Spleen (tissue), 11 donors: Measurements from ENCODE around the gene PPP1R16B. TPM values are rescaled to one million over a fixed set of nuclear protein-coding genes. Genes with fewer than 3 reads are reported as not detected.

Experiments used
- DNase-seq: peaks from one replicate; pipeline ENCODE4 v3.0.0-alpha.2; 2020
- H3K27ac ChIP-seq, 8 donors: fragments of 200-600 bp; sonication (generic) in 7 of 8; 1 replicate in 4 of 8; 2 replicates in 4 of 8; pipeline versions ENCODE4 v1.5.0 to v1.8.0; 2016 to 2021; ENCODE audit warnings: inconsistent platforms in 4 of 8, mild to moderate bottlenecking in 4 of 8, moderate library complexity in 1 of 8
- H3K27me3 ChIP-seq, 7 donors: fragments of 200-600 bp; sonication (generic) in 6 of 7; replicated peaks in 1 of 7; 1 replicate in 4 of 7; 2 replicates in 3 of 7; pipeline versions ENCODE4 v1.5.0 to v1.8.0; 2016 to 2021; ENCODE audit warnings: inconsistent platforms in 3 of 7, mild to moderate bottlenecking in 1 of 7
- H3K36me3 ChIP-seq, 6 donors: fragments of 200-600 bp; sonication (generic) in 5 of 6; 1 replicate in 4 of 6; 2 replicates in 2 of 6; pipeline versions ENCODE4 v1.5.0 to v1.8.0; 2016 to 2021; ENCODE audit warnings: inconsistent platforms in 2 of 6
- H3K4me1 ChIP-seq, 6 donors: fragments of 200-600 bp; sonication (generic) in 5 of 6; 1 replicate in 3 of 6; 2 replicates in 3 of 6; pipeline versions ENCODE4 v1.5.0 to v1.8.0; 2016 to 2021; ENCODE audit warnings: inconsistent platforms in 3 of 6
- H3K4me3 ChIP-seq, 8 donors: fragments of 200-600 bp; sonication (generic) in 7 of 8; 1 replicate in 4 of 8; 2 replicates in 4 of 8; pipeline versions ENCODE4 v1.5.0 to v1.8.0; 2016 to 2021; ENCODE audit warnings: inconsistent platforms in 4 of 8, mild to moderate bottlenecking in 4 of 8, moderate library complexity in 2 of 8
- H3K9me3 ChIP-seq, 8 donors: fragments of 200-600 bp; sonication (generic) in 7 of 8; 1 replicate in 4 of 8; 2 replicates in 4 of 8; pipeline versions ENCODE4 v1.5.0 to v1.8.0; 2016 to 2021; ENCODE audit warnings: inconsistent platforms in 4 of 8
- POLR2A ChIP-seq, 3 donors: fragments of 450-650 bp; IDR thresholded peaks; one replicate each; pipeline ENCODE4 v1.5.1; 2017; ENCODE audit warnings: antibody characterized with exemption in 3 of 3, mild to moderate bottlenecking in 1 of 3
- POLR2AphosphoS5 ChIP-seq, 3 donors: sonication (generic); formaldehyde crosslinking; IDR thresholded peaks; one replicate each; pipeline ENCODE4 v1.5.1; 2017; ENCODE audit warnings: antibody characterized with exemption in 3 of 3
- WGBS, 5 donors: extraction: QIAGEN DNeasy Blood & Tissue Kit in 3 of 5; methylation state at CpG; one replicate each; pipeline versions ENCODE4 v1.1.5 to v1.1.7; 2013 to 2018; 5-methylcytosine and 5-hydroxymethylcytosine counted together
- intact Hi-C: fragments of 100-400 bp; cut with DNase I; formaldehyde crosslinking; loops from one replicate; pipeline ENCODE4 v1.15.0; 2023; ENCODE audit warnings: low total_unique reads
- polyA plus RNA-seq, 3 donors: library from polyadenylated mRNA; stranded (reverse); fragments of 200-250 nt; gene quantifications; one replicate each; pipeline ENCODE4 v1.2.1, GENCODE V29; 2013
- total RNA-seq, 7 donors: library from RNA; depleted of rRNA in 3 of 7; stranded (reverse); fragments of >200 nt in 3 of 7; fragmentation: NEBNext Ultra II Directional in 4 of 7; extraction: Animal tissue kit (Norgen Biotek cat#: 25700) in 4 of 7; gene quantifications; one replicate each; pipeline versions ENCODE4 v1.1.0 to v1.2.1, GENCODE V29; 2016 to 2021
- TF ChIP-seq, protein P1 (sequence below), 11 experiments: fragments of 200-600 bp in 7 of 11; fragments of 450-650 bp in 4 of 11; sonication (generic) in 4 of 11; IDR thresholded peaks in 8 of 11; conservative IDR thresholded peaks in 3 of 11; 1 replicate in 7 of 11; 2 replicates in 4 of 11; pipeline versions ENCODE4 v1.4.0 to v1.8.0; 2016 to 2021; ENCODE audit warnings: antibody characterized with exemption in 11 of 11, inconsistent platforms in 4 of 11, mild to moderate bottlenecking in 1 of 11
- donor health status: healthy with polysubstance abuse.
- donor health status: DM: no; HTN: no; CAD: no; lungs with moderate emphysema.
- donor health status: DM: no; HTN: no; CAD: no.
- donor health status: Bipolar disorder and iron deficiency.
- donor health status: healthy.
- donor health status: DM: no; HTN: no; CAD: no.
- donor health status: DM: yes; HTN: yes; CAD: no.

The PPP1R16B gene
- total and polyA plus RNA-seq, 10 donors: 16.0 to 66.0 (median 43.1) TPM

GRCh38 chr20:38877483-38877882 is 72.0 kb downstream of the PPP1R16B start:
- Histone ChIP-seq H3K4me3 (no peak overlapping the region), H3K27me3 (no peaks in the 10 kb centered on the region), H3K36me3 (no peaks in the 10 kb centered on the region), H3K4me1 (peaks cover 71 to 100% (median 99%) of the 10 kb centered on the region in 6 donors), H3K27ac (peak overlapping the region in 5 of 8 donors; percentile 32 to 93 (median 88)), H3K9me3 (no peaks in the 10 kb centered on the region)
- TF ChIP-seq POLR2AphosphoS5 (IDR thresholded peaks at IDR 0.05) (no peak), POLR2A (IDR thresholded peaks at IDR 0.05) (no peak)
- TF ChIP-seq, protein P1, sequence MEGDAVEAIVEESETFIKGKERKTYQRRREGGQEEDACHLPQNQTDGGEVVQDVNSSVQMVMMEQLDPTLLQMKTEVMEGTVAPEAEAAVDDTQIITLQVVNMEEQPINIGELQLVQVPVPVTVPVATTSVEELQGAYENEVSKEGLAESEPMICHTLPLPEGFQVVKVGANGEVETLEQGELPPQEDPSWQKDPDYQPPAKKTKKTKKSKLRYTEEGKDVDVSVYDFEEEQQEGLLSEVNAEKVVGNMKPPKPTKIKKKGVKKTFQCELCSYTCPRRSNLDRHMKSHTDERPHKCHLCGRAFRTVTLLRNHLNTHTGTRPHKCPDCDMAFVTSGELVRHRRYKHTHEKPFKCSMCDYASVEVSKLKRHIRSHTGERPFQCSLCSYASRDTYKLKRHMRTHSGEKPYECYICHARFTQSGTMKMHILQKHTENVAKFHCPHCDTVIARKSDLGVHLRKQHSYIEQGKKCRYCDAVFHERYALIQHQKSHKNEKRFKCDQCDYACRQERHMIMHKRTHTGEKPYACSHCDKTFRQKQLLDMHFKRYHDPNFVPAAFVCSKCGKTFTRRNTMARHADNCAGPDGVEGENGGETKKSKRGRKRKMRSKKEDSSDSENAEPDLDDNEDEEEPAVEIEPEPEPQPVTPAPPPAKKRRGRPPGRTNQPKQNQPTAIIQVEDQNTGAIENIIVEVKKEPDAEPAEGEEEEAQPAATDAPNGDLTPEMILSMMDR (IDR thresholded peaks at IDR 0.05 in 8 of 11, conservative IDR thresholded peaks at IDR 0.05 in 3 of 11): no peak
- no peak for DNase-seq
- 75 to 88% (median 83%) methylated on average over 6 of the region's 6 CpGs for WGBS, 5 donors
- intact Hi-C loops: loop anchor here (10.0 kb wide), 1 partner anchor 73 kb away; the partner anchor contains the start of gene PPP1R16B

- Histone ChIP-seq H3K4me3 (no peak overlapping the region), H3K4me1 (peaks cover 72 to 100% (median 99%) of the 10 kb centered on the region in 6 donors), H3K27me3 (no peaks in the 10 kb centered on the region), H3K36me3 (peaks cover 0 to 7% (median 0%) of the 10 kb centered on the region in 6 donors), H3K9me3 (no peaks in the 10 kb centered on the region), H3K27ac (peak overlapping the region in 6 of 8 donors; percentile 5 to 93 (median 72))
- intact Hi-C loops: loop anchor here (10.0 kb wide), 1 partner anchor 74 kb away; the partner anchor contains the start of gene PPP1R16B
- 53 to 63% (median 56%) methylated on average over 9 of the region's 9 CpGs for WGBS, 5 donors
- DNase-seq: peak; percentile 71
- TF ChIP-seq, protein P1 (IDR thresholded peaks at IDR 0.05 in 8 of 11, conservative IDR thresholded peaks at IDR 0.05 in 3 of 11): no peak
- TF ChIP-seq POLR2A (IDR thresholded peaks at IDR 0.05) (no peak), POLR2AphosphoS5 (IDR thresholded peaks at IDR 0.05) (no peak)
These were observed 73.4 kb downstream of the PPP1R16B start for GRCh38 chr20:38878866-38879265.

GRCh38 chr20:38880952-38881735 is 75.6 kb downstream of the PPP1R16B start:
- no peaks in the 10 kb centered on the region for H3K27me3 ChIP-seq
- peaks cover 52 to 100% (median 94%) of the 10 kb centered on the region in 6 donors for H3K4me1 ChIP-seq
- H3K27ac ChIP-seq: peak overlapping the region in 7 of 8 donors; percentile 21 to 93 (median 57)
- intact Hi-C loops: no loop called here
- peak overlapping the region in 1 of 8 donors; percentile 24 for H3K4me3 ChIP-seq
- WGBS, 5 donors: 64 to 73% (median 68%) methylated on average over 11 to 14 of the region's 14 CpGs
- no peaks in the 10 kb centered on the region for H3K9me3 ChIP-seq
- peak; percentile 80 for DNase-seq
- peaks cover 0 to 15% (median 0%) of the 10 kb centered on the region in 6 donors for H3K36me3 ChIP-seq
- TF ChIP-seq POLR2AphosphoS5 (IDR thresholded peaks at IDR 0.05): peak in 2 of 3 donors; percentile 24 to 43
- TF ChIP-seq POLR2A (IDR thresholded peaks at IDR 0.05): no peak

GRCh38 chr20:38881806-38882440 is 76.4 kb downstream of the PPP1R16B start:
- H3K27ac ChIP-seq: peak overlapping the region in 6 of 8 donors; percentile 32 to 93 (median 72)
- H3K4me3 ChIP-seq: peak overlapping the region in 1 of 8 donors; percentile 24
- H3K27me3 ChIP-seq: no peaks in the 10 kb centered on the region
- TF ChIP-seq POLR2A (IDR thresholded peaks at IDR 0.05) (no peak), POLR2AphosphoS5 (IDR thresholded peaks at IDR 0.05) (no peak)
- TF ChIP-seq, protein P1 (IDR thresholded peaks at IDR 0.05 in 8 of 11, conservative IDR thresholded peaks at IDR 0.05 in 3 of 11): no peak
- no peaks in the 10 kb centered on the region for H3K9me3 ChIP-seq
- H3K4me1 ChIP-seq: peaks cover 44 to 100% (median 87%) of the 10 kb centered on the region in 6 donors
- intact Hi-C loops: no loop called here
- WGBS, 5 donors: 77 to 88% (median 79%) methylated on average over 4 of the region's 4 CpGs
- H3K36me3 ChIP-seq: peaks cover 0 to 15% (median 0%) of the 10 kb centered on the region in 6 donors
- peak; percentile 51 for DNase-seq
